Activated CD4-positive, alpha-beta T cell treated with anti-CD3 and anti-CD28 coated beads, Interleukin-2, Interleukin-6, amounts not matched to agents 100 ng/mL and 50 ng/mL, durations not matched to agents 16 hours and 8 hours (primary cell): ENCODE measurements around the gene TLX2.

Experiments used
- DNase-seq: peaks from one replicate; pipeline ENCODE4 v3.0.0-alpha.2; 2020

Gene TLX2

GRCh38 chr2:74513605-74514367 lies 464 bp upstream of the TLX2 start:
- peak; percentile 43 for DNase-seq

- DNase-seq = no peak
Measured at GRCh38 chr2:74515271-74515980, 1.2 kb downstream of the TLX2 start.

GRCh38 chr2:74515981-74516633 lies 1.9 kb downstream of the TLX2 start:
- DNase-seq = peak; percentile 81

- DNase-seq = no peak
Measured at GRCh38 chr2:74516650-74517049, 2.4 kb downstream of the TLX2 start.

- no peak for DNase-seq
Measured at GRCh38 chr2:74522516-74522915, 8.3 kb downstream of the TLX2 start.

- no peak for DNase-seq
Measured at GRCh38 chr2:74524005-74524404, 9.8 kb downstream of the TLX2 start.

GRCh38 chr2:74524955-74525716 lies 10.9 kb downstream of the TLX2 start:
- DNase-seq = no peak

GRCh38 chr2:74525717-74526648 lies 11.7 kb downstream of the TLX2 start, which contains the start of gene DQX1:
TSS of gene DQX1 (minus strand) at chr2:74526231. CDS start at chr2:74525729, 502 bp downstream.
- peak; percentile 62 for DNase-seq

- no peak for DNase-seq
Measured at GRCh38 chr2:74526649-74527230, 12.5 kb downstream of the TLX2 start.

GRCh38 chr2:74527741-74528140 lies 13.5 kb downstream of the TLX2 start:
- DNase-seq = no peak

GRCh38 chr2:74528600-74529356 lies 14.5 kb downstream of the TLX2 start:
- DNase-seq = peak; percentile 27

GRCh38 chr2:74529357-74530238 lies 15.3 kb downstream of the TLX2 start, which contains the start of the genes AUP1 and HTRA2:
TSS of gene AUP1 (minus strand) at chr2:74529706. CDS start at chr2:74529629, 77 bp downstream.
TSS of gene HTRA2 (plus strand) at chr2:74529933. CDS start at chr2:74530007, 74 bp downstream.
- peak; percentile 99 for DNase-seq

GRCh38 chr2:74530239-74531187 lies 16.3 kb downstream of the TLX2 start:
- DNase-seq = peak; percentile 81

- DNase-seq = no peak
Measured at GRCh38 chr2:74531666-74532065, 17.4 kb downstream of the TLX2 start.

- peak; percentile 44 for DNase-seq
Measured at GRCh38 chr2:74532222-74532621, 18.0 kb downstream of the TLX2 start.

- no peak for DNase-seq
Measured at GRCh38 chr2:74533464-74533863, 19.2 kb downstream of the TLX2 start.

- no peak for DNase-seq
Measured at GRCh38 chr2:74534411-74534810, 20.2 kb downstream of the TLX2 start.

GRCh38 chr2:74535440-74535965 lies 21.3 kb downstream of the TLX2 start:
- no peak for DNase-seq
